CD4-positive, alpha-beta T cell treated with Interleukin-6 at 100 ng/mL for 8 hours (primary cell): ENCODE data around the gene CKMT2.

Experiments used
- DNase-seq: peaks from one replicate; pipeline ENCODE4 v3.0.0-alpha.2; 2020; ENCODE audit warnings: mixed read lengths, low spot score

The CKMT2 gene

GRCh38 chr5:81308836-81309235, 75.7 kb downstream of the CKMT2 start:
- DNase-seq, result no peak

DNA sequence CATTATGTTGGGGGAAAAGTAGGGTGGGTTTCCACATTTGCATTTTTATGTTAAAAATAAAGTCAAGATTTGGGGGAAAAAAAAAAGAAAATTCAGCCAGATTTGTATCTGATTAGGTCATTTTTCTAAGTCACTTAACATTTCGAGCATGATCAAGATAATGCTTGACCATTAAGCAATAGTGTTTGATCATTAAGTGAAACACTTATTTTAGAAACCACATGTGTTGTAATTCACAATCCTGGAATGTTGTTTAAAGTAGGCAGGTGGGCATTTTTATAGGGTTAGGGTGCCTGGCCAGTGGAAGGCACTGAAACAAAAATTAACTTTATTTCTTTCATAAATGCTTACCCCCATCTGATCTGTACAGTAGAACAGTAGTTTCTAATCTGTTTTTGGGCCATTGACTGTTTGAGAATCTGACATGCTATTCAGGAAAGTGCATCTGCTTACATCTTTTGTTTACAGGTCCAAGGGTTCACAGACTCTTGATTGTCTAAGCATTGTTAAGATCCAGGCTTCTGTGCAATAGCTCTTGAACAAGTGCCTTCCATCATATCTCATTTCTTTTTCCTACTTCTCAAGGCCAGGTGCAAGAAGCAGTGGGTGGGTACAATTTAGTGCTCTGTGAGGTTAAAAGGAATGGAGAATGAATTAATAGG, 77.4 kb downstream of the CKMT2 start:
- DNase-seq, result no peak

- no peak for DNase-seq
These were observed 80.2 kb downstream of the CKMT2 start for GRCh38 chr5:81313278-81313677.

- no peak for DNase-seq
These were observed 80.6 kb downstream of the CKMT2 start for GRCh38 chr5:81313686-81314085.

- DNase-seq, result no peak
These were observed 81.5 kb downstream of the CKMT2 start for GRCh38 chr5:81314581-81314980.

GRCh38 chr5:81315336-81315735, 82.2 kb downstream of the CKMT2 start:
- no peak for DNase-seq

DNA sequence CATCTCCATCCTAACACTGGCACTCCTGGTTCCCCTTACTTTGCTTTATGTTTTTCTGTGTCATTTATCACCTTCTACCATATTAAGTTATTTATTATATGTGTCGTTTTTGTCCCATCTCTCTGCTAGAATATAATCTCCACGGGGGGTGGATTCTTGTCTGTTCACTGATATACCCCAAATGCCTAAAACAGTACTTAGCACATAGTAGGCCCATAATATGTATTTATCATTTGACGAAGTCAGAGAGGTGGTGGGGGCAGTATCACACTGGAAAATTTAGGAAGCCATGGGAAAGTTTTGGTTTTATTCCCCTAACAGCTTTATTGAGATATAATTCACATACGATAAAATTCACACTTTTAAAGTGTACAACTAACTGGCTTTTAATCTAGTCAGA, 82.7 kb downstream of the CKMT2 start:
- DNase-seq, result no peak
